HG03520 (cell line): ENCODE data around the gene CLDN10.
"Not testable (repeated sequence)": the region's sequence is repeated elsewhere in the genome, so short reads cannot be mapped to it uniquely, and the experiment has no call there.

Experiments
- ATAC-seq: cut with Tn5 transposase; IDR thresholded peaks from one replicate; pipeline ENCODE4 v1.9.1; 2021; ENCODE audit warnings: mild to moderate bottlenecking, moderate library complexity; ENCODE audit not compliant: unreplicated experiment

CLDN10 gene

DNA sequence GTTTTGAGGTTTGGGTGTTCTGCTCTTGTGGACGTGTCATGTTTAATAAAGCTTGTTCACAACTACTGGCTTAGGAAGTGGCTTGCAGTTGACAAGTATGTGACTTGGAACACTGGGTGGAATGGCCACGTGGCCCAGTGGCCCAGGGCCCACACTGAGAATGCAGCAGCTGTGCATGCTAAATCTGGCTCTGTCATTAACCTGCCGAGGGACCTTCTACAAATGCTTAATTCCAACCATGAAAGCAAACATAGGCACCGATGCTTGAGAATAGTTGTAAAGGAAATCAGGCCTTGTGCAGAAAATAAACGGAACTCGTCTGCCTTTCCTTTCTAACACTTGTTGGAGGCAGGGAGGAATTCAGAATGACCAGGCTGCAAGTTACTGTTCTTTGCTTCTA, 11.6 kb upstream of the CLDN10 start:
- no peak for ATAC-seq

DNA sequence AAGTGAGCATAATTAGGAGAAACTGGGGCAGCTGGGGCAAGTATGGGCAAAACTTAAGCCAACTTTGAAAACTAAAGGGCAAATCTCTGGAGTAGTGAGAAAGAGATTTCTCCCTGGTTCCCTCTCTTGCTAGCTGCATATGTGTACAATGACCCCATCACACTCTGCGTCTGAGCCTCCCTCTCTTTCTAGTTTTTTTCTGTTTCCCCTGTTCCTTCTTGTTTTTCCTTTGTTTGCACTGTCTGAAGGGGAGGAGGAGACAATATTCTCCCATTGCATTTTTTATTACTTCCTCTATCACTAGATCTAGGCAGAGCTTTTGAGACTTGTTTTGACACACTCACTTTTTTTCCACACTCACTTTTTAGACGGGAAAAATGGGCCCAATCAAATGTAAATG, 11.2 kb upstream of the CLDN10 start:
- no peak for ATAC-seq

DNA sequence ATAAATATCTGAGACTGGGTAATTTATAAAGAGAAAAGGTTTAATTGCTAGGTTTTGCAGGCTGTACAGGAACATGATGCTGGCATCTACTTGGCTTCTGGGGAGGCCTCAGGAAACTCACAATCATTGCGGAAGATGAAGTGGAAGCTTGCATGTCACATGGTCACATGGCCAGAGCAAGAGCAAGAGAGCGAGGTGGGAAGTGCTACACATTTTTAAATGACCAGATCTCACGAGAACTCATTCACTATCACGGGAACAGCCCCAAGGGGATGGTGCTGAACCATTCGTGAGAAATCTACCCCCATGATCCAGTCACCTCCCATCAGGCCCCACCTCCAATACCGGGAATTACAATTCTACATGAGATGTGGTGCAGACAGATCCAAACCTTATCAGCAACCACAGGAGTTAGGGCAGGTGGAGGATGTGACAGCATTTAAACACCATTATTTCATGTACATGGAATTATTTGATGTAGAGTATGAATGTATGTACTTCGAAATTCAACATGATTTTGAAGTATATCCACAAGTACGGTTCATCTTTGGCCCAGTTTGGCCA, 10.5 kb upstream of the CLDN10 start:
- ATAC-seq = no peak

DNA sequence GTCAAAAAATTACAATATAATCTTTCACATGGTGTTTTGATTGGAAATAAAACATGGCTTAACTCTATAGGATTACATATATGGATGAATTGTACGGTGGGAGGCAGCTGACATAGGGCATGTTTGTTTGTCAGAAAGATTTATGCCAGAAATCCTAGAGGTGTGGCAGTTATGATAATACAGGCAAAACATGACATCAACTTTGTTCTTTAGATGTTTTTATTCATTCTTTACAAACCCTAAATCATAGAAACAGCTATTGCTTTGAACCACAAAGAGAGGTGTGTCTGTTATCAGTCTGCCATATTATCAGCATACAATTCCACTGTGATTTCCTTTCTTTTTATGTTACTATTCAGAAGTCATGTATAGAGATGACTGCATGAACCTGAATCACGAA, 8.2 kb upstream of the CLDN10 start:
- no peak for ATAC-seq

DNA sequence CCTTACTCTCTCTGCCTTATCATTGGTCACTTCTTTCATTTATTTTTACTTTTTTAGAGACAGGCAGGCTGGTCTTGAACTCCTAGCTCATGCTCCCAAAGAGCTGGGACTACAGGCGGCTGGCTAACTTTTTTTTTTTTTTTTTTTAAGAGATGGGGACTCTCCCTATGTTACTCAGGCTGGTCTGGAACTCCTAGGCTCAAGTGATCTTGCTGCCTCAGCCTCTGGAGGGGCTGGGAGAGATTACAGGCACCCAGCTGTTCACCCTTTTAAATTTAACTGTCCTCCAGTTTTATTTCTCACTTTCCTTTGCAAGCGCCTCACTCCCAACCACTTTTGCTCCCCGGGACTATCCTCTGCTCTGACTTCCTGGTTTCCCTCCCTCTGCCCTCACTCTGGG, 5.6 kb upstream of the CLDN10 start:
- no peak for ATAC-seq

DNA sequence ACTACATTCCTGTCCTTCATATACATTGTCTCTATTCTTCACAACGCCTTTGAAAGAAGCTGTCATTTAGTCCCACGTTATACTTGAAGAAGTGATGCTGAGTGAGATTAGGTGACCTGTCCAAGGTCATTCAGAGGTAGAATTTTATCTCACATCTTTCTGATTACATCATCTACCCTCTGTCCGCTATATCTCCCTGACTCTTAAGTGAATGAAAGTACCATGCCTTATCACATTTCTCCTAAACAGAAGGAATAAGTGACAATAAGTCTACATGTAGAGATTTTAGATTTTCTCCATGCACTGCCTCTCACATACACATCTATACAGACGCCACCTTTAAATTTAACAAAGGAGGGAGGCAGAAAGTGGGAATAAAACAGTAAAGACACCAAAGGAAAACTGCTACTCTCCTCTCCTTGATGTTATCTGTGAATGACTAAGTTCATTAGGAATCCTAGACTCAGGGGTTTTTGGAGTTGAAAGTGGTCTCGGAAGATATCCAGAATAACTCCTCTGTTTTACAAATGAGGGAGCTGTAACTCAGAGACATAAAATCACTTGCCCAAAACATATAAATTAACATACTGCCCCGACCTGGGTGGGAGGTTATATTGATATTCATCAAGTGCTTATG, 4.9 kb upstream of the CLDN10 start:
- ATAC-seq = no peak

DNA sequence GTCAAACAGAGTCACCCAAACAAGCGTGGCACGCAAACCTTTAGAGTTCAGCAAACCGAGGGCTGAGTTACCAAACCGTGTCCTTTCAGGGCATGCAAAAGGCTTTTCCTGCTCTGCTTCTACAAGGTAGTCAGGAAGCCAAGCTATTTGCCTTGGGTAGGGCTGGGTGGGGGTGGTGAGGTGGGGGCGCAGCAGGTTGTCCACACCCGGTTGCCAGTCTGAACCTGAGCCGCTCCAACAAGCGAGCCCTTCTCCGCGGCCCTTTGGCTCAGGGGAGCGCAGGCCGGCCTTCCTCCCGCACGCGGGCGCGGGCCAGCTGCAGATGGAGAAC, 347 bp upstream of the CLDN10 start:
- ATAC-seq = no peak

DNA sequence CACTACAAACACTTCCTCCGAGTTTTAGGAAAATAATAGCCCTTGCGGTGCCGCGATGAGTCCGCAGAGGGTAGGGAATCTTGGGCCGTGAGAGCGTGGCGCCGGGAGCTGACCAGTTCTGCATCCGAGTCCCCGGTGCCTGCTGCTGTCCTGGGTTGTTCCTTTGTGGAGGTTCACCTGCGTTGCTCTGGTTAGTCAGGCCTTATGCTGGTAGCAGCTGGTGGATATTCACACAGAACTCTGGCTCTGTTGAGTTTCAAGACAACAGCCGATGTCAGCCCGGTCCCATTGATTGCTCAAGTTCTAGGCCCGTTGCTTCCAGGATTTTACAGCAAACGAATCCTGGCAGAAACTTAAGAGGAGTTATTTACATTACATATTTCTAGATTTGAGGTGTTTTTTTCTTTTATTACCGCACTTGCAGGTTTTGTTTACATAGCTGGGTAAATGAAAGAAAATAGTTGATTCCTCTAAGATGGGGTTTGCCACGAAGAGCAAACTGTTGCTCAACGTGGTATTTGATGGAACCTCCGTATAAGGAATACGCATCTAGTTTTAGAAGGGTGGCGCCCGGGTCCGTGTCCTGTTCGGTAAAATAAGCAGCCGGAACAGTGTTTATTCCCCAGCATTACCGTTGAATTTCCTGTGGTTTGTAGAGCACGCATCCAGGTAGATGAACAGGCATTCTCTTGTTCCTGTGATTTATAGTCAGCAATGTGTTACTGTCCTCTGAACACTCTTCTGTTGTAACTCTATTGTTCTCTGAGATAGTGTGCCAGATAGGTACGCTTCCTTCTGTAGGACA, 1.3 kb downstream of the CLDN10 start:
- ATAC-seq = no peak

DNA sequence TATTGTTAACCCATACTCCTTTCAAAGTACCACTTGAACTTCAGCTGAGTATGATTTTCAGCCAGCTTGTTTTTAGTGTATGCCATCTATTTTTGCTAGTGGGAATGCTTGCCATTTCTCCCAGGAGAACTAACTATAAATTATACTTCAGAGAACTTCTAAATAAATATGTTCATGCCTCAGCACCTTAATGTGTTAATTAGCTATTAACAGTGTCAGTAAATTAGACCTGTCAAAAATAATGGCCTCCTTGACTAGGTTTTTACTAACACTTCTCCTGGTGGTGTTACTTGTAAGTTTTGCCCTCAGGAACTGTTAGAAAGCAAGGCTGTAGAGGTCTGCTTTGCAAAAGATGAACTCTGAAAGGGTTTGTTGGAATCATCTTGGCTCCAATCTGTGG, 4.5 kb downstream of the CLDN10 start:
- ATAC-seq = no peak

DNA sequence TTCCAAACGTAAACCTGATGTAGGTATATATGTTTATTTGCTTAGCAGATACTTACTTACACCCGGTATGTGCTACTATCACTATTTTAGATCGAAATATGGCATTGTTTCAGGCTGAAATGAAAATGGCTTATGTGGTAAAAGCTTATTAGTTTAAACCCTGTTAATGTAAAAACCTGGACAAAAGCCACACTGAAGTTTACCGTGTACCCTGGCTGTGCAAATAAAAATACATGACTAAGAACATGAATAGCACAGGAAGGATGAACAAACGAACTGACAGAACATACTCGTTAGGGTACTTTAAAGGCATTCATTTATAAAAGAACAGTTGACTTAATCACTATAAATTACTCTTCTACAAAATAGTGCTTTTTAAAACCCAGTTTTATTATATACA, 6.6 kb downstream of the CLDN10 start:
- ATAC-seq = no peak

DNA sequence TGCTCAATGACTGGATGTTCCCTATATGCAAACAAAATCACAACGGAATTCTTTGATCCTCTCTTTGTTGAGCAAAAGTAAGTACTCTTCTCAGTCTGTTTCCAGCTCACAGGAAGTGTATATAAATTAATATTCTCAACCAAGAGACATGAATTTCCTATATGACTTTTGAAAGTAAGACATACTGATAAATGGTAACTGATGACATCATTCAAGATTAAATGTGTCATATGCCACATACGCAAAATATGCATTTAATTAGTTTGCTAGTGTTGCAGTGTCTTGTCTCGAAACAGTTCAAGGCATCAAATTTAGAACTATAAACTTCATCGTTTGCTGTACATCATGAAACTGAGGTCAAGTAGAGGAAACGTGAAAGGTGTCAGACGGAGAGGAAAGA, 7.9 kb downstream of the CLDN10 start:
- no peak for ATAC-seq

DNA sequence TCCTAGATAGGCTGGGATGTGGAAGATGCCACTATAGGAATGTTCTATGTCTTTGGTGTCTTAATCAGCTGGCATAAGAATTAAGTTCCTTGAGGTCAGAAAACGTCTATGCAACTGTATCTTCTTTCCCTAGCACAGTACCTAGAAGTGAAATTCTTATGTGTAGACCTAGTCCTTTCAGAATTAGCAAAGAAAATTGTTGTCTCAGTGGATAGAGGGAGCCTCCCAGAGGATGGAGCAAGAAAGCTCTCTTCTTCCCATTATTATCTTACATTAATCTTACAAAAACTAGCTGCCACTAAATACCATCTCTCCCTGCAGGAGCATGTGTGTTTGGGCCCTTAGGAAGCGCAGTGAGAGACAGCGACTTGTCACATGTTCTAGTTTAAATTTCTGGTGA, 11.6 kb downstream of the CLDN10 start:
- ATAC-seq = no peak

DNA sequence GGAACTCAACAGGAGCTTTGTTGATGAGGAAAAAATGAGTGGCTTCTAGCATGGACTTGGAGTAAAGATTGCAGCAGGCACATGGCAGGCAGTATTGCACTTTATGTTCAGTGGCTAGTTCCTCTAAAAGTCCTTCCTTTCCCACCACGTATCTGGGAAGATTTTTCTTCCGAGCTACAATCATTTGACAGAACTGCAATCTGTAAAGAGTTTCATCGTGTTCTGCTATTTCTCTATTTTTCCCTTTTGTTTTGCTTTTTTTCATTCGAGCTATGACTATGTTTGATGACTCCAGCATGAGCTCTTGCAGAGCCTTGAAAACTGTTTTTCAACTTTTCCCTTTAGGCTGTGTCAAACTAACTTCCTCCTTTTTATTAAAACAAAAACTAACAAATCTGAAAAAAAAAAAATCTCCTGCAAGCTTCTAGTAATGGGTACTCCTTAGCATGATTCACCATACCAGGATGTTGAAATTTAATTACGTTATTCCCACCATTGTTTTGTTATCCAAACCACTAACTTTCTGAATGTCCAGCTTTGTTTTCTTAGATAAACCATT, 12.3 kb downstream of the CLDN10 start:
- no peak for ATAC-seq

DNA sequence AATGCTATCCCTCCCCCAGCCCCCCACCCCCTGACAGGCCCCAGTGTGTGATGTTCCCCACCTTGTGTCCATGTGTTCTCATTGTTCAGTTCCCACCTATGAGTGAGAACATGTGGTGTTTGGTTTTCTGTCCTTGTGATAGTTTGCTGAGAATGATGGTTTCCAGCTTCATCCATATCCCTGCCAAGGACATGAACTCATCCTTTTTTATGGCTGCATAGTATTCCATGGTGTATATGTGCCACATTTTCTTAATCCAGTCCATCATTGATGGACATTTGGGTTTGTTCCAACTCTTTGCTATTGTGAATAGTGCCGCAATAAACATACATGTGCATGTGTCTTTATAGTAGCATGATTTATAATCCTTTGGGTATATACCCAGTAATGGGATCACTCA, 13.2 kb downstream of the CLDN10 start:
- ATAC-seq = not testable (repeated sequence)

DNA sequence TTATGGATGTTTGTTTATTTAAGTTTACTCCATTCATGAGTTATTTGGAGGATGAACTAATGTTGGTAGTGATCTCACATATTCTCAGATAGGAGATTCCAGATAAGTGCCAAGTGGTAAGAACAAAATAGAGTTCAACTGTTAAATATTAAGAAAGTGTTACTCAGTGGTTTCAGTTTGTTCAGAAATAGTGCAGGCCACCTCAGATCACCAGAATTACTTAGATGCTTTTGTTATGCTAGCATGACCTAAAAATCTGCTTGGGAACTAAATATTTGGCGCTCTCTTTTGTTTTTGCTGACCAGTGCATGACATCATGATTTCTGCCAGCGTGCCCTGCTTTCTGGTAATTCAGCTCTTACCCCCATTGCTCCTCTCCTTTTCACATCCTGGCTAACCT, 15.6 kb downstream of the CLDN10 start:
- ATAC-seq = no peak

DNA sequence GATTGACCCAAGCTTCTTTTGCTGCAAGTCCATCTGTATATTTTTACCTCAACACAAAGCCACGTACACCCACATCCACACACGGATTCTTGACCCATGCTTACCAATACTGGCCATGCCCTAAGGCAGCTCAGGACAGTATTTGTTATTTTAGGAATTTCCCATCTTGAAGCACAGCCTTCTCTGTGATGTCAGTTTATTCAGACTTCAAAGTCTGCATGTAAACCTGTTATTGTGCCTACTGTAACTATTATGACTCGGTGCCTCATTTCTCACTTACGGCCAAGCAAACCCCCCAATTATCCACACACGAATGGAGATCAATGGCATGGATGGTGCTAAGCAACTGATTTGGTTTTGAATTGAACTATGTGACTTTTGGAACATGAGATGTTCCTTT, 17.5 kb downstream of the CLDN10 start:
- ATAC-seq = no peak

DNA sequence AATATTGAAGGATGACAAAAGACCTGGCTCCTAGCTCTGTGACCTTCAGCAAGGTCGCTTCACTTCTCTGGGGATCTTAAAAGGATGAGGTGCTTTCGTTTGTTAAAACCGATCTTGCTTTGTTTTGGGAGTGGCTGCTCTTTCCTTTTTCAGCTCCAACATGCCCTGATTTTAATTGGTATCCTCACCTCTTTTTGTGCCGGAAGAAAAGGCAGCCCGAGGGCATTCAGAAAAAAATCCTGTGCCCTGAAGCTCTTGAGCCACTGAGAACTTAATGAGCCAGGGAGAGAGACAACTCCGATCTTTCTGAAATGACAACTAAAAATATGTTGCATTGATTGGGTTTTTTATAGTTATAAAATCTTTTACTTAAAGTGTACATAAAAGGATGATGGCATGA, 19.4 kb downstream of the CLDN10 start:
- ATAC-seq = no peak

DNA sequence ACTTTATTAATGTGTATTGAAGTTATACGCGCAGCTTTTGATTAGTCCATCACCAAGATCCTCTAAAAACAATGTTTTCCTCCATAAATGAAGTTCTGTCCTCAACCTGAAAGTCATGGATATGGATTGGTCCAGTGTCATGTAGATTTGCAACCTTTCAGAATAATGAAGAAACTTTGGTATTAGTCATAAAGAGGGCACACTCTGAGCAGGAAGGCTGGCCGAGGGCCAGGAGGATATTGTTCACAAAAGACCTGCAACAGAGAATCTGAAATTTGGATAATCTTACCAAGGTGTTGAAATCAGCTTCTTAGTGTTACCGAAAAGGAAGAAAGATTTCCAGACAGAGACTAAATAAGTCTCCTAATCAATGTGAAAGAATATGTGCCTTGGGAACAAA, 20.7 kb downstream of the CLDN10 start:
- ATAC-seq = no peak

DNA sequence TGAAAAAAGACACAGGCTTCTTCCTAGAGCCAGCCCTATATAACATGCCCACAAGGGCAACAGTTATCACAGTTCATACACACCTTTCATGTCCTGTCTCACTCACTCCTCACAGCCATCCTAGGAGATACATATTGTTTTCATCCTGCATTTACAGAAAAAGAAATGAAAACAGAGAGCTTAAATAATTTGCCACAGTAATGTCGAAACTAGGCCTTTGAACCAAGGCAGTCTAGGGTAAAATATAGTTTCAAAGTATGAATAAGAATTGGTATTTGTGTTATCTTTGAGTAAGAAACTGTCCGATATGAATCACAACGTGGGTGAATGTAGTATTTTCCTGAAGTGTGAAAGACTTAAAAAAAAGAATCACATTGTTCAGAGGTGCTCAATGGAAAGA, 26.8 kb downstream of the CLDN10 start:
- peak; percentile 95 for ATAC-seq

DNA sequence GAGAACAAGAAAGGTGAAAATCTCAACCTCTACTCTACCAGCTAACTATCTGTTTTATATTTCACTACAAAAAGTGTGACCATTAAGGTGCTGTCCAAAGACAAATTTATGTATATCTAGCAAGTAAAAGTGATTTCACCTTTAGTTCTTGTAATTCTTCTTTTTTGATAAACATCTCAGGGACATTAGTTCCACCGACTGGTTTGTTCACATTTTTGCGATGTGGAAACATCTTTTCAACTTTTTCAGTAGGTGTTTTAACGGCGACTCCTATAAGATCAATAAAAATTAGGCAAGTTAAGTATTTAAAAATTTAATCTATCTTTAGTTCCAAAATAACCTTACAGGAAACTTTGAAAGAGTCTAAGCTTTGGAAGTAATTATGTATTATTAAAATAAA, 33.3 kb downstream of the CLDN10 start:
- ATAC-seq = no peak

DNA sequence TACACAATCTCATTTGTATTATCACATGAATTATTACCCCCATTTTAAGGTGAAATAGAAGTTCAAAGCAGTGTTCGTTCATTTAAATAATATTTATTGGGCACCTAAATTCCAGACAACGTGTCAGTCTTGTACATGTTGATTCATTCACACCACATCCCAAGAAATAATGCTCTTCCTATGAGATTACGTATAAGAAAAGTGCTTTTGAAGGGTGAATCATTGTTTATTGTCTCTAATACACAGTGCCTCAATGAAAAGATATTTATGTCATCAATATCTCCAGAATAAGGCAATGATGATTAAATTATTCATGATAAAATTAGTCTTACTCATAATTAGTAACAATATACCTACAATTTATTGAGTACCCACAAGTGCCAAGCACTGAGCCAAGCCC, 35.6 kb downstream of the CLDN10 start:
- no peak for ATAC-seq

DNA sequence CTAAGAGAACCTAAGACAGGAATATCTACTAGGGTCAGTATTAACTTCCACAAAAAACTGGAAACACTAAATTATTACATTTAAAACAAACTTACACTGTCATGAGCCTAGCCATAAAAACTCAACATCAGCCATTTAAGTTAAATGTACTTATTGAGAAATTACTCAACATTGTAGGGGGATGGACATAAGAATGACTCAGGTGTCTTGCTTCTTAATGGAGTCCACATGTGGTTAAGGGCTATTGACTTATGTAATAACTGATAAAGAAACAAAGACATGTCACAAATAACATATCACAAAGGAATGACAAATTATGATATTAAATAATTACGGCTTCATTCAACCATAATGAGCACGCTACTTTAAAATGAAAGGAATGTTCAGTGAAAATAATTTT, 36.2 kb downstream of the CLDN10 start:
- no peak for ATAC-seq
